Measurements from ENCODE around the gene SHB. TPM values are rescaled to one million over a fixed set of nuclear protein-coding genes. Genes with fewer than 3 reads are reported as not detected.
A peak's percentile ranks its signal among the peaks of the same experiment; 100 is the strongest.

Gene SHB
- total and polyA plus RNA-seq, 2 of the 8 experiments (the other 6 are each of a cell fraction or from before 2014, with no cell fraction given), result 4.1 to 12.6 TPM

DNA sequence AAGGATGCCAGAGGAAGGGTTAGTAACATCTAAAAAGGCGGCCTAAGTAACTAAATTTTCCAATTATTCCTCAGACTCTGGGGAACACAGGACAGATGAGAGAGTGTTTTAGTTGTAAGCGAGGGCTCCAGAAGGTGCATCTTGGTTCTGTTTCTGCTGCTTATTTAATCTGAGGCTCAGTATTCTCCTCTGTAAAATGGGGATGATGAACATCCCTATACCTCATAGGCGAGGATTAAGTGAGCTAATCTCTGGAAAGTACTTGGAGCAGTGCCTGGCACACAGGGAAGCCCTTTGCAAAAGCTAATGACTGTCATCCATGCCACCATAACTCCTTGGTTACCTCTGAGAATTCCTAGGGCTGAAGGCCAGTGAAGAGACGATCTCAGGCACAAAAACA is 59.0 kb downstream of the SHB start:
- Histone ChIP-seq H3K14ac (ENCODE audit: insufficient read length) (no peak overlapping the region), H2BK12ac (ENCODE audit: low read depth, low read length) (no peak overlapping the region), H4K20me1 (replicated peaks in 1 of 2; ENCODE audit: control insufficient read depth in 1 of 2, insufficient read depth in 2 of 2, low read length in 2 of 2) (peaks cover 2 to 3% of the 10 kb centered on the region in 2 experiments), H2AFZ (ENCODE audit: low read length) (no peak overlapping the region), H3K4ac (replicated peaks; ENCODE audit: insufficient read length, low read depth, low read length) (no peak overlapping the region), H3K23ac (ENCODE audit: insufficient read length) (no peak overlapping the region), H4K5ac (ENCODE audit: insufficient read length, low read depth, low read length) (no peak overlapping the region), H3K9ac (replicated peaks in 1 of 4; ENCODE audit: extremely low read depth in 1 of 4, low read depth in 3 of 4, low read length in 3 of 4) (no peak overlapping the region), H3K23me2 (ENCODE audit: low read depth, low read length) (no peaks in the 10 kb centered on the region), H3K79me1 (ENCODE audit: low read depth, low read length) (peaks cover 13% of the 10 kb centered on the region; the same call in 1 of the 2 replicates), H3K36me3 (ENCODE audit: control insufficient read depth in 2 of 4, insufficient read depth in 4 of 4, low read length in 3 of 4) (no peaks in the 10 kb centered on the region), H2BK5ac (ENCODE audit: low read depth, low read length) (no peak overlapping the region), H4K8ac (ENCODE audit: extremely low read depth, insufficient read depth, low read length) (no peak overlapping the region), H2BK20ac (ENCODE audit: low read length) (no peak overlapping the region; the same call in 1 of the 2 replicates), H3K4me3 (ENCODE audit: extremely low read depth in 1 of 4, insufficient read depth in 2 of 4, low read depth in 3 of 4, low read length in 4 of 4) (no peak overlapping the region), H3K4me1 (replicated peaks in 1 of 4; ENCODE audit: control insufficient read depth in 3 of 4, insufficient read depth in 4 of 4, low read length in 3 of 4) (peaks cover 10 to 30% (median 22%) of the 10 kb centered on the region in 4 experiments), H4K91ac (replicated peaks; ENCODE audit: insufficient read length, low read length) (no peak overlapping the region), H3K79me2 (ENCODE audit: control insufficient read depth in 1 of 2, insufficient read depth in 2 of 2, low read length in 2 of 2) (no peaks in the 10 kb centered on the region), H3K27me3 (replicated peaks in 1 of 4; ENCODE audit: control insufficient read depth in 3 of 4, extremely low read depth in 1 of 4, insufficient read depth in 3 of 4, low read length in 3 of 4) (no peaks in the 10 kb centered on the region), H2BK15ac (ENCODE audit: low read length) (0 out of 2 replicates have a peak overlapping the region, but pooled peaks have one; percentile 96), H3K9me3 (ENCODE audit: insufficient read depth in 2 of 2, low read depth in 1 of 2, low read length in 1 of 2) (no peaks in the 10 kb centered on the region), H2BK120ac (replicated peaks; ENCODE audit: low read depth, low read length) (no peak overlapping the region), H3K4me2 (ENCODE audit: insufficient read depth in 1 of 2, low read depth in 2 of 2, low read length in 2 of 2) (no peak overlapping the region), H2AK5ac (ENCODE audit: low read depth, low read length) (no peak overlapping the region), H3K27ac (ENCODE audit: low read depth, low read length) (no peak overlapping the region), H3K56ac (replicated peaks; ENCODE audit: insufficient read length, low read depth, low read length) (no peak overlapping the region), H3K18ac (ENCODE audit: extremely low read depth, low read length) (no peak overlapping the region)
- no peak for TF ChIP-seq SP1 (IDR thresholded peaks at IDR 0.05; ENCODE audit: low read depth, low read length)
- no peak for TF ChIP-seq NRF1 (IDR thresholded peaks at IDR 0.05; ENCODE audit: low read depth, low read length)
- TF ChIP-seq E2F6 (IDR thresholded peaks at IDR 0.05), result no peak
- no peak for TF ChIP-seq RXRA (IDR thresholded peaks at IDR 0.05; ENCODE audit: insufficient read depth, low read depth, low read length)
- FAIRE-seq, result no peak
- no peak for DNase-seq (ENCODE audit: low read depth in 1 of 2, low spot score in 2 of 2)
- CTCF ChIA-PET (ENCODE audit: partially characterized antibody), result interaction anchor here (0.7 kb wide), 1 partner anchor 17 kb away, joined by 3 read pairs; no protein-coding TSS in a partner anchor
- WGBS, 2 experiments (ENCODE audit: extremely low coverage in 1 of 2, insufficient coverage in 1 of 2, insufficient read length in 1 of 2, insufficient replicate concordance in 2 of 2, low coverage in 1 of 2, low lambda C conversion rate in 2 of 2, missing lambda C conversion rate in 1 of 2), result 76% methylated on average over 4 of the region's 4 CpGs; no CpG with 5 or more reads in 1 of the 2 experiments
- POLR2A ChIA-PET (ENCODE audit: partially characterized antibody), result no interaction called here
